ENCODE measurements around the gene UTS2R. TPM values are rescaled to one million over a fixed set of nuclear protein-coding genes. Genes with fewer than 3 reads are reported as not detected.
"Not testable (repeated sequence)": the region's sequence is repeated elsewhere in the genome, so short reads cannot be mapped to it uniquely, and the experiment has no call there.

UTS2R gene
- polyA plus RNA-seq, 1 donor, result 0.40 TPM

DNA sequence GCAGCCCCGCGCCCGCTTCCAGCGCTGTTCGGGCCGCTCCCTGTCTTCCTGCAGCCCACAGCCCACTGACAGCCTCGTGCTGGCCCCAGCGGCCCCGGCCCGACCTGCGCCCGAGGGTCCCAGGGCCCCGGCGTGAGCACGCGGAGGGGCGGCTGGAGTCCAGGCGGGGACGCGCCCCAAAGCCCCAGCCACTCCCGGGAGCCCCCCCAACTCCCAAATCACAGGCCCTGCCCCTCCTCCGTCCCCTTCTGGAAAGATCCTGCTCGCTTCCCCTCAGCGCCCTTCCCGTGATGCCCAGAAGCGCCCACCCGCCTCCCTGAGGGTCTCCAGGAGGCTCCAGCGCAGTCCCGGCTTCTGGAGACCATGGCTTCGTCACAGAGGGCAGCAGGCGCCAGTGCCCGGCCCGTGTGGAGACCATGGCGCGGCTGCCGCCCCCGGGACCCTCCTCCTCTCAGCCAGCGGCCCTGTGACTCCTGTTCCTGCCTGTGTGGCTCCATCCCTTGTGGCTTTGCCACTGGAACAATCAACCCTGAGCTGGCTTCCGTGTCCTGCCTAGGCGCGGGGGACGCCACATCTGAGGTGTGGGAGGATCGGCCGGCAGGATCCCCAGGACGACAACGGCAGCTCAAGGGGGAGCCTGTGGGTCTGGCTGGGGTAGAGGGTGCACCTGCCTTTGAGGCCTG lies 3.9 kb downstream of the UTS2R start:
- DNase-seq, result no peak

DNA sequence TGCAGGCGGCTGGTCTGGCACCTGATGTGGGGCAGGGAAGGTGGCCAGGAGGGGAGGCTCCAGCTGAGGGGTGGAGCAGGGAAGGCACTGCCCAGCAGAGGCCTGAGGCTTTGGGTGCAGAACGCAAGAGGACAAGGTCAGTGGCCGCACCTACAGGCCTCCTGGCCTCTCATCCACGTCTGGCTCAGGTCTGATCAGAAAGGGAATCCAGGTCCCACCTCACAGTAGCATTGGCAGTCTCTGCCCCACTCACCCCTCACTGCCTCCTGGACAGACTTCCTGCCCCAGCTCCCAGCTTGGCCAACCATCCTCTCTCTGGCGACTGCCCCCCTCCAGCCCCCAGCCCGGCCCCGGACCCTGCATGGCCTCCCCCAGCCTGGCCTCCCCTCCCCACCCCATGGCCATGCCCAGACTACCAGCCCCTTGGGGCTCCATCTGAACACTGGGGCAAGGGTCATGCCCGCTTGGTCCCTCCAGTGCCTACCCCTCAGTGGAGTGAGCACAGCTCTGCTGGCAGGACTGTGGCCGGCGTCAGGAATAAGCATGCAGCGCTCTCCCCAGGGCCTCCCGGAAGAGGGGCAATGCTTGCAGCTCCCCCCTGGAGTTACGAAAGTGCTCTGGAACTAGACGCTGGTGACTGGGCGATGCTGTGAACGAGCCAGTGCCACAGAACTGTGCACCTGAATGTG lies 4.6 kb downstream of the UTS2R start:
- DNase-seq, result no peak

DNA sequence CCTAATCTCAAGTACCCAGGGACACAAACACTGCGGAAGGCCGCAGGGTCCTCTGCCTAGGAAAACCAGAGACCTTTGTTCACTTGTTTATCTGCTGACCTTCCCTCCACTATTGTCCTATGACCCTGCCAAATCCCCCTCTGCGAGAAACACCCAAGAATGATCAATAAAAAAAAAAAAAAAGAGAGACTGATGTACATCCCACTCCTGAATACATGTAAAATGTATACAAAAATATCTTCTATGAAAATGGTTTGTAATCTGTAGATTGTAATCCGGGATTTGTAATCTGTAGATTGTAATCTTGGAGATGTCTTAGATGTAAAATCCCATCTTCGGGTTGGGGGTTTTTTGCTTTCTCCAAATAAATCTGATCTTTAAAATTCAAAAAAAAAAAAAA lies 5.7 kb downstream of the UTS2R start:
- not testable (repeated sequence) for DNase-seq

DNA sequence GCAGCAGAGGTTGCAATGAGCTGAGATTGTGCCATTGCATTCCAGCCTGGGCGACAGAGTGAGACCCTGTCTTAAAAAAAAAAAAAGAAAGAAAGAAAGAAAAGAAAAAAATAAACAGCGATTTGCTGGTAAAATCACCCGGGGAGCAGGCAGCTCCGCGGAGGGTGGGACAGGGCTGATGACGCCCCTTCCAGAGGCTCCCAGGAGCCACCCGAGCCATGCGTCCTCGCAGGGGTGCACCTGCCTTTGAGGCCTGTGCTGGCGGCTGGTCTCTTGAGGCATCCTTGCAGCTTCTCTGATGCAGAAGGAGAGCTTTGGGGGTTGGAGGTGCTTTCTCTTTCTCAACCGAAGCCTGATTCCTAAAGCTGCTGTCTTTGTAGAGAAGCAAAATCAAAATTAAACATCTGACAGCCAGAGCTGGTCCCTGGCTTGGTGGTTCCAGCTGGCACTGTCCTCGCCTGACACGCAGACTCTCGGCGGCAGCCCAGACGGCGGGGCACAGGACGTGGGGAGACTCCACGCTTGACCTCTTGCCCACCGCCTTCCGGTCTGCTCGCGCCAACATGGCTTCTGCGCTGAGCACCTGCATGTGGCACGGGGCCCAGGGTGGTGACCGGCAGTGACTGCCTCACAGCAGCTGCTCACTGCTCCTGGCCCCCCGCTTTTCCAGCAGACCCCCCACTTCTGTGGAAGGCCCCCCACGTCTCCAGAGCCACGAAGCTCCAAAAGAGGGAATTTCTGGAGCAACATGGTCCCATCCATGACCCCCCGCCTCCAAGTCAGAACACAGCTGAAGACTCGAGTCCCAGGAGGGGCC lies 6.6 kb downstream of the UTS2R start:
- DNase-seq, result no peak

GRCh38 chr17:82378741-82379021 lies 7.1 kb downstream of the UTS2R start:
- no peak for DNase-seq

GRCh38 chr17:82380860-82381702 lies 9.5 kb downstream of the UTS2R start:
- DNase-seq, result no peak

GRCh38 chr17:82381703-82382009 lies 10.1 kb downstream of the UTS2R start:
- not testable (repeated sequence) for DNase-seq

DNA sequence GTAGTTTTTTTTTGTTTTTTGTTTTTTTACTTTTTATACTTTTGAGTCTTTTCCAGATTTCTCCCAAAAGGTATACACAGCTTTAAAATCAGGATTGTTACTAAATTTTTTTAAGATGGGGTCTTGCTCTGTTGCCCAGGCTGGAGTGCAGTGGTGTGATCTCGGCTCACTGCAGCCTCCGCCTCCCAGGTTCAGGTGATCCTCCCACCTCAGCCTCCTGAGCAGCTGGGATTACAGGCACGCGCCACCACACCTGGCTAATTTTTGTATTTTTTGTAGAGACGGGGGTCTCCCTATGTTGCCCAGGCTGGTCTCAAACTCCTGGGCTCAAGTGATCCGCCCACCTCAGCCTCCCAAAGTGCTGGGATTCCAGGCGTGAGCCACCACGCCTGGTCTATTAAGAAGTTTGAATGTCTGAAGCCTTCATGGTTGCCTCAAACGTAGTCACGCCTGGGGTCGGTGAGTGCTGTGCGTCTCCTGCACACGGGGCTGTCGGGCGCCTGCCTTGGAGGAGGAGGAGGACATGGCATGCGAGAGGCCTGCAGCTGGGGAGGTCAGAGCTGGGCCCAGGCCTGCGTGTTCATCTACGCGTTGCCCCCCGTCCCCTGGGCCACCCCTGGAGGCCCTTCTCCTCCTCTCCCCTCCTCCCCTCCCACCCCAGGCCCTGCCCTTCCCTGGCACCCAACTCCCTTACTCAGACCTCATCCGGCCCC lies 10.8 kb downstream of the UTS2R start:
- not testable (repeated sequence) for DNase-seq

DNA sequence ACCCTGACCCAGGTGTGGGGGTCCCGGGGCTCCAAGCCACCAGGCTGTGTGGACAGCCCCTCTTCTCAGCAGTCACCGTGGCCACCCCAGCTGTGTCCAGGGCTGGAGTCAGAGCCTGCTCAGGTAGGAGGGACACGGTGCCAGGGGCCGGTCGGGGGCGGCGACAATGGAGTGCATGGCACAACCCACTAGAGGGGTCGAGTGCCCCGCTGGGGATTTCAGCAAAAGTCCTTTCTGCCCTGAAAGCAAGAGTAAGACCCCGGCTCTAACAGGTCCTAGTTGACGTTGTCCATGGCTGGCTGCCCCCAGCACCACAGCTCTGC lies 11.3 kb downstream of the UTS2R start:
- no peak for DNase-seq

- DNase-seq, result no peak
Observed at GRCh38 chr17:82383411-82383810, 11.8 kb downstream of the UTS2R start.

- no peak for DNase-seq
Observed at GRCh38 chr17:82384051-82384729, 12.6 kb downstream of the UTS2R start.

DNA sequence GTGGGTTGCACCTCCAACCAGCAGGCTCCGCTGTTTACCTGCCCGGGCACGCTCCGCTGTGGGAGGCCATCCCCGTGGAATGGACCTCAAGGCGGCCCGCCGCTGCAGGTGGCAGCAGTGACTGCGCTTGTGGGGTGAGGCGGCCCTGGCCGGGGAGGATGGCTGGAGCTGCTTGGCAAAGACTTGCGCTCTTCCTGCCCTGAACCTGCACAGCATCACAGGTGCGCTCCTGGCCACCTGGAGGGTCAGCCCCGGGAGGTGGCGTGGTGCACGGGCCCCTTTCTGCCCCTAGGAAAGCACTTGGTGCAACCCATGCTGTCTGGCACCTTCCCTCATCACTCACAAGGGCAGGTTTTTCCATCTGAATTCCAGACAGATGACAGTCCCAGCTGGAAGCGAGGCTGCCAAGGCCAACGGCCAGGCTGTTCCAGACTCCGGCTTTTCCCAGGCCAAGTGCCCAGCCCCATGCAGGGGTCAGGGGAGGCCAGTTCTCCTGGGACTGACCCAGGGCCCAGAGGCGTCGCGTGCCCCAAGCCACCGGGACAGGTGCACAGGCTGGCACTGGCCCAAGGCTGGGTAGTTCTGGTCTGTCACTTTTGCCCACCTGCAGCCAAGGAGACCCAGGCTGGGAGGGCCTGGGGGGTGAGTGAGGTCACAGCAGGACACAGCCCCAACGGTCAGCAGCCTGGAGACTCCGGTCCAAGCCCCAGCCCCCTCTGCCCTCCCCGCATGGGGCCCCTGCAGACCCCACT lies 13.3 kb downstream of the UTS2R start:
- DNase-seq, result no peak

GRCh38 chr17:82385559-82386254 lies 14.1 kb downstream of the UTS2R start:
- no peak for DNase-seq

DNA sequence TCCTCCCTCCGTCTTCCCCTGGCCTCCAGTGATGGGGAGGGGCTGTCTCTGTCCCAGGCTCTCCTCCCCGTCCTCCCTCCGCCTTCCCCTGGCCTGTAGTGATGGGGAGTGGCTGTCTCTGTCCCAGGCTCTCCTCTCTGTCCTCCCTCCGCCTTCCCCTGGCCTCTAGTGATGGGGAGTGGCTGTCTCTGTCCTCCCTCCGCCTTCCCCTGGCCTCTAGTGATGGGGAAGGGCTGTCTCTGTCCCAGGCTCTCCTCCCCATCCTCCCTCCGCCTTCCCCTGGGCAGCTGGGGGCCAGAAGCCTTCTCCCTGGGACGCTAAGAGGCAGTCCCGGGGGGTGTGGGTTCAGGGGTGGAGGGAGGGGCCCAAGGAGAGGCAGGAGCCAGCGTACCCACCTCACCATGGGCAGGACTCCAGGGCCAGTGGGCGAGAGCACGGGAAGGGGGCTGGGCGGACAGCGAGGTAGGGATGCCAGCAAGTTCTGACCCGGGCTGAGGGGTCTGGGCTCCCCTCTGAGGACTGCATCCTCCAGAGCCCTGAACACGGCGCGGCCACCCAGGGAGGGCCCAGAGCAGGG lies 14.8 kb downstream of the UTS2R start:
- DNase-seq, result no peak

DNA sequence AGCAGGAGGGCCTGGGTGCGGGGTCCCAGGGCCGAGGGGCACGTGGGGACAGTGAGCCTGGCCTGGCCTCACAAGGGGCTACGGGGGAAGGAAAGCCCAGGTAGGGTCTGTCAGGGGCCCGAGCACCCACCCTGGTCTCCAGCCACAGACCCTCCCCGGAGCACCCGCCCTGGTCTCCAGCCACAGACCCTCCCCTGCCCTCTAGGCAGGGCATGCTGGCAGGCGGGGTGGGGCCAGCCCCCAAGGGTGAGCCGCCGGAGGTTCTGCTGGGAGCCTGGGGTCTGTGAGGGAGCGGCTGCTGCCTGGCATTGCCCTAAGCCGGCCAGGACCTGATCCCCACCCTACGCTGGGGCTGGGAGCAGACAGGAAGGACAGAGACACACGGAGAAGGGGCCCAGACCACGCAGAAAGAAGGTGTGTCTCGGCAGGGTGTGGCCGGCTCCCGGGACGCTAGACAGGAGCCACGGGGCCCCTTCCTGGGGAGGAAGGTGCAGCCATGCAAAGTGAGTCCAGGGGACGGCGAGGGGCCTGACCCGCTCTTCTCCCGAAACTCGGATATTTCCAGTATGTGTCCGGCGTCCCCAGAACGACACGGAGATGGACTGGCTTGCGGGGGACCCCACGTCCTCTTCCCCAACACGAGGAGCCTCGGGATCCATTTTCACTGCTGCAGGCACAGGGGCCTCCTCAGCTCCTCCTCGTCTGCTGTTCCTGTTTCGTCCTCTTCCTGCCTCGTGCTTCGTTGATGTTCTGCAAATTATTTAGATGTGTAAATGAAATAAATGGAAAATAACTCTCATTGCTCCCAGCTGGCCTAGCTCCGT lies 15.5 kb downstream of the UTS2R start:
- no peak for DNase-seq

GRCh38 chr17:82387705-82388106 lies 16.1 kb downstream of the UTS2R start:
- no peak for DNase-seq

- DNase-seq, result no peak
Observed at GRCh38 chr17:82388223-82388921, 16.8 kb downstream of the UTS2R start.

DNA sequence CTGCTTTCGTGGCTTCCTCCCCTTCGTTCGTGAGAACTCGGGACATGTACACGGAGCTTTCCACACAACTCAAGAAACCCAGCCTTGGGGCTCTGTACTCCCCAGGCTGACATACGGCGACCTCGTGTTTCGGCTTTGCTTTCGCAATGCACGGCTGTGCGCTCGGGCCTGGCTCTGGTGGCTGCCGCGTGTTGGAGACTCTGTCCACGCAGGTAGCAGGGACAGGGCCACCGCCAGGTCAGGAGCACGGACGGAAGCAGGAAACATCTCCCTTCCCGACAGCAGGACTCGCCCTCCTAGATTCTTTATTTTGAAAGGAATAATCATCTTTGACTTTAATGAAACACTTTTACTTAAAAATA lies 17.3 kb downstream of the UTS2R start:
- DNase-seq, result no peak

Measured in left kidney (tissue), 2 donors.